ENCODE results near the gene ADPRHL1. TPM values are rescaled to one million over a fixed set of nuclear protein-coding genes. Genes with fewer than 3 reads are reported as not detected.
A peak's percentile ranks its signal among the peaks of the same experiment; 100 is the strongest.

Gene ADPRHL1
- total RNA-seq, 1 donor from 2014 or later = 2.7 TPM

- no peak for DNase-seq
- intact Hi-C loops (cut with DNase I) = no loop called here
Measured at GRCh38 chr13:113423520-113424163, 29.6 kb downstream of the ADPRHL1 start.

GRCh38 chr13:113422807-113423519 is 30.3 kb downstream of the ADPRHL1 start:
- no peaks in the 10 kb centered on the region for H3K27me3 ChIP-seq (ENCODE audit: low read depth)
- no peak for TF ChIP-seq CTCF (IDR thresholded peaks at IDR 0.05)
- H3K9me3 ChIP-seq = no peaks in the 10 kb centered on the region
- no peak overlapping the region for H3K4me3 ChIP-seq
- DNase-seq (no peak), ATAC-seq (peak in 1 of 2 donors; percentile 14)
- no peak overlapping the region for H3K27ac ChIP-seq
- no peaks in the 10 kb centered on the region for H3K4me1 ChIP-seq
- no peaks in the 10 kb centered on the region for H3K36me3 ChIP-seq
- intact Hi-C loops (cut with DNase I) = no loop called here

More at GRCh38 chr13:113423520-113424163, 29.6 kb downstream of the ADPRHL1 start:
- Histone ChIP-seq H3K4me3 (no peak overlapping the region), H3K9me3 (no peaks in the 10 kb centered on the region), H3K27me3 (ENCODE audit: low read depth) (no peaks in the 10 kb centered on the region), H3K36me3 (no peaks in the 10 kb centered on the region), H3K4me1 (no peaks in the 10 kb centered on the region), H3K27ac (no peak overlapping the region)
- no peak for TF ChIP-seq CTCF (IDR thresholded peaks at IDR 0.05)
- no peak for ATAC-seq

GRCh38 chr13:113421673-113422270 is 31.5 kb downstream of the ADPRHL1 start:
- H3K4me1 ChIP-seq = no peaks in the 10 kb centered on the region
- H3K4me3 ChIP-seq = no peak overlapping the region
- no peak for DNase-seq
- H3K9me3 ChIP-seq = no peaks in the 10 kb centered on the region
- ATAC-seq = no peak
- H3K27me3 ChIP-seq (ENCODE audit: low read depth) = no peaks in the 10 kb centered on the region
- no peak for TF ChIP-seq CTCF (IDR thresholded peaks at IDR 0.05)
- H3K36me3 ChIP-seq = no peaks in the 10 kb centered on the region
- intact Hi-C loops (cut with DNase I) = no loop called here
- H3K27ac ChIP-seq = no peak overlapping the region

GRCh38 chr13:113420833-113421600 is 32.3 kb downstream of the ADPRHL1 start:
- no peaks in the 10 kb centered on the region for H3K9me3 ChIP-seq
- no peaks in the 10 kb centered on the region for H3K4me1 ChIP-seq
- intact Hi-C loops (cut with DNase I) = no loop called here
- ATAC-seq (peak in 1 of 2 donors; percentile 25), DNase-seq (no peak)
- TF ChIP-seq CTCF (IDR thresholded peaks at IDR 0.05) = no peak
- no peak overlapping the region for H3K27ac ChIP-seq
- no peak overlapping the region for H3K4me3 ChIP-seq
- no peaks in the 10 kb centered on the region for H3K36me3 ChIP-seq
- H3K27me3 ChIP-seq (ENCODE audit: low read depth) = no peaks in the 10 kb centered on the region

GRCh38 chr13:113420232-113420631 is 33.1 kb downstream of the ADPRHL1 start:
- Histone ChIP-seq H3K27me3 (ENCODE audit: low read depth) (no peaks in the 10 kb centered on the region), H3K27ac (no peak overlapping the region), H3K36me3 (no peaks in the 10 kb centered on the region), H3K4me1 (no peaks in the 10 kb centered on the region), H3K4me3 (no peak overlapping the region), H3K9me3 (no peaks in the 10 kb centered on the region)
- ATAC-seq (no peak), DNase-seq (no peak)
- no peak for TF ChIP-seq CTCF (IDR thresholded peaks at IDR 0.05)
- intact Hi-C loops (cut with DNase I) = no loop called here

All from lower lobe of right lung (tissue), 2 donors.